Activated naive CD8-positive, alpha-beta T cell treated with anti-CD3 and anti-CD28 coated beads, Interleukin-2, amount 10 ng/mL, durations not matched to agents 7 days and 5 days (primary cell): ENCODE results near the gene COQ8B. TPM values are rescaled to one million over a fixed set of nuclear protein-coding genes. Genes with fewer than 3 reads are reported as not detected.

ENCODE experiments used
- total RNA-seq, 2 experiments: library from RNA; stranded (reverse); gene quantifications; one replicate each; pipeline ENCODE4 v1.2.3, GENCODE V29; 2021

COQ8B gene
- total RNA-seq, 2 experiments from 2014 or later: 35.8 to 36.8 TPM

Other genes starting within 250 kb of the COQ8B start
- under 1 TPM; 0.39 to 0.40 TPM for gene SPTBN4, start 249.9 kb downstream of the COQ8B start, total RNA-seq
- gene SHKBP1, start 140.0 kb downstream of the COQ8B start, total RNA-seq: 100 to 1,000 TPM; 139 to 140 TPM
- 10 to 100 TPM; 83.3 to 94.0 TPM for gene LTBP4, start 115.5 kb downstream of the COQ8B start, total RNA-seq
- gene NUMBL, start 26.2 kb downstream of the COQ8B start, total RNA-seq: 10 to 100 TPM in 1 of 2 experiments, 1 to 10 TPM in 1; 9.9 to 11.7 TPM
- 1 to 10 TPM; 7.1 TPM for gene ITPKC, start 226 bp upstream of the COQ8B start, total RNA-seq
- 10 to 100 TPM; 13.5 to 15.6 TPM for gene ACTMAP, start 33.6 kb upstream of the COQ8B start, total RNA-seq
- 100 to 1,000 TPM; 145 to 157 TPM for gene SNRPA, start 34.3 kb upstream of the COQ8B start, total RNA-seq
- 1 to 10 TPM; 3.0 TPM for gene MIA, start 58.6 kb upstream of the COQ8B start, total RNA-seq
- gene RAB4B, start 61.4 kb upstream of the COQ8B start, total RNA-seq: 10 to 100 TPM; 53.1 to 57.7 TPM
- gene EGLN2, start 82.3 kb upstream of the COQ8B start, total RNA-seq: 100 to 1,000 TPM; 158 to 159 TPM
- under 1 TPM; 0.28 to 0.55 TPM for gene CYP2A6, start 133.6 kb upstream of the COQ8B start, total RNA-seq
- not detected for gene CYP2A7, start 165.3 kb upstream of the COQ8B start, total RNA-seq